Fibroblast of villous mesenchyme (primary cell): Measurements from ENCODE around the gene DIAPH2. TPM values are rescaled to one million over a fixed set of nuclear protein-coding genes. Genes with fewer than 3 reads are reported as not detected.
A peak's percentile ranks its signal among the peaks of the same experiment; 100 is the strongest.

ENCODE experiments used
- DNase-seq: peaks from one replicate; pipeline ENCODE4 v3.0.0-alpha.2; 2010; ENCODE audit warnings: low read depth
- H3K4me3 ChIP-seq: 2 replicates; pipeline ENCODE4 v1.5.1; 2011; ENCODE audit warnings: low read depth, mild to moderate bottlenecking, low read length
- total RNA-seq: library from RNA; depleted of rRNA; stranded (reverse); fragments of >200 nt; gene quantifications from 2 replicates; pipeline ENCODE4 v1.2.3, GENCODE V29; 2012
- TF ChIP-seq, protein P1 (sequence below): IDR thresholded peaks from 2 replicates; pipeline ENCODE4 v1.5.1; 2012; ENCODE audit warnings: low read depth, mild to moderate bottlenecking, low read length; ENCODE audit not compliant: insufficient read depth

DIAPH2 gene
- total RNA-seq, 1 donor = 15.5 TPM

DNA sequence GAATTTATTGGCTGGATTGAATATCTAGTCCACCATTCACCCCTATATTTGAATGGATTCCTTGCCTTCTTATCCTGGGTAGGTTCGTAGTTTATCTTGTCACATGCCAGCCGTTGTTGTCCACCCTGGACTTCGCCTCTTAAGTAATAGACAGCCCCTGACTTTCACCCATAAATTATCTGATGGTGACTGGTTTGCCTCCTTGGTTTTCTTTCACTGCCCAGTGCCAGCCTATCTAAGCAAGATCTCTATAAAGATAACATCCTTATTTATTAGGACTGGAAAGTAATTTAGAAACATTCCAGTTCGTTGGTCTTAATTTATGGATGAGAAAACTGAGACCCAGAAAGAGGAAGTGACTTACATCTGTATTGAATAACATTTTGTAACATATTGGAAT, 609.4 kb downstream of the DIAPH2 start:
- TF ChIP-seq, protein P1, sequence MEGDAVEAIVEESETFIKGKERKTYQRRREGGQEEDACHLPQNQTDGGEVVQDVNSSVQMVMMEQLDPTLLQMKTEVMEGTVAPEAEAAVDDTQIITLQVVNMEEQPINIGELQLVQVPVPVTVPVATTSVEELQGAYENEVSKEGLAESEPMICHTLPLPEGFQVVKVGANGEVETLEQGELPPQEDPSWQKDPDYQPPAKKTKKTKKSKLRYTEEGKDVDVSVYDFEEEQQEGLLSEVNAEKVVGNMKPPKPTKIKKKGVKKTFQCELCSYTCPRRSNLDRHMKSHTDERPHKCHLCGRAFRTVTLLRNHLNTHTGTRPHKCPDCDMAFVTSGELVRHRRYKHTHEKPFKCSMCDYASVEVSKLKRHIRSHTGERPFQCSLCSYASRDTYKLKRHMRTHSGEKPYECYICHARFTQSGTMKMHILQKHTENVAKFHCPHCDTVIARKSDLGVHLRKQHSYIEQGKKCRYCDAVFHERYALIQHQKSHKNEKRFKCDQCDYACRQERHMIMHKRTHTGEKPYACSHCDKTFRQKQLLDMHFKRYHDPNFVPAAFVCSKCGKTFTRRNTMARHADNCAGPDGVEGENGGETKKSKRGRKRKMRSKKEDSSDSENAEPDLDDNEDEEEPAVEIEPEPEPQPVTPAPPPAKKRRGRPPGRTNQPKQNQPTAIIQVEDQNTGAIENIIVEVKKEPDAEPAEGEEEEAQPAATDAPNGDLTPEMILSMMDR = no peak
- no peak overlapping the region for H3K4me3 ChIP-seq
- DNase-seq = peak; percentile 22

DNA sequence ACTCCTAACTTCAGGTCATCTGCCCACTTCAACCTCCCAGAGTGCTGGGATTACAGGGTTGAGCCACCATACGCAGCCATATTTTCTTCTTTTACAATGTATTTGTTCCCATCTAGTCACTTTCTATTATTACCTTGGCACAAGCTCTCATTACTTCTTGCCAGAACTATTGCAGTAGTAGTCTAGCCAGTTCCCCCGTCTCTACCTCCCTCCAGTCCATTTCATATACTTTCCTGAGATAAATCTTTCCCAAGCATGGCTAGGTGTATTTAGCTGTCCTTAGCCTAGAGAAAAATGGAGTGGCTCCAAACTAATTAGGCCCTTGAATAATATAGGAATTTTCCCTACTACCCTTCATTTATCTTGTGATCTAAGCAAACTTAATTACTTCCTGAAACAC, 611.3 kb downstream of the DIAPH2 start:
- TF ChIP-seq, protein P1 = no peak
- no peak overlapping the region for H3K4me3 ChIP-seq
- no peak for DNase-seq

DNA sequence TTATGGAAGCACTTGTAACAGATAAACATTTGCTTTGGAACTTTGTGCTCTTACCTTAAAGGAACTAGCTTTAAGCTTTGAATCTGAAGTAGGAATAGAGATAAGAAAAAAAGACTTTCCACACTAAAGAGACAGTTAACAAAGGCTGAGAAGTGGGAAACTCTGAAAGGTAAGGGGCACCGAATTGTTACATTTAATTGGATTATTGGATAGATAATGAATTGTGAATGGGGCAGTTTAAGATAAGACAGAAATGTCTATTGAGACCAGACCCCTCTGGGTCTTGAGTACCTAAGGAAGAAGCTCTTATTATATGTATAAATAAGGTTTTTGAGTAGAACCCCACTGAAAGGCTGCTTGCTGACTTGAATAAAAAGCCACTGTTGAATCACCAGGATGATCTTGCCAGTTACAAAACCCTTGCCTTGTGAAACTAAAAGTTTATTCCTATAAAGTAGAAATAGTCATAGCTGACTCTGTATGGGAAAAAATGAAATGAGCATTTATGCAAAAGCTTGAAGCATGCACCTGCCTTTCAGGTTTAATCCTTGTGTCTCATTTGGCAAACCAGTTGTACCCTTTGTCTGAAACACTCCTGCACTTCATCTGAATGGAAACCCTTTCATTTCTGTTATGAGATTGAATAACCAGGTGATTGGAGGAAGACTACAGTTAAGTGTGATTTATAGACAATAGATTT, 622.3 kb downstream of the DIAPH2 start:
- no peak for DNase-seq
- TF ChIP-seq, protein P1 = no peak
- H3K4me3 ChIP-seq = no peak overlapping the region

DNA sequence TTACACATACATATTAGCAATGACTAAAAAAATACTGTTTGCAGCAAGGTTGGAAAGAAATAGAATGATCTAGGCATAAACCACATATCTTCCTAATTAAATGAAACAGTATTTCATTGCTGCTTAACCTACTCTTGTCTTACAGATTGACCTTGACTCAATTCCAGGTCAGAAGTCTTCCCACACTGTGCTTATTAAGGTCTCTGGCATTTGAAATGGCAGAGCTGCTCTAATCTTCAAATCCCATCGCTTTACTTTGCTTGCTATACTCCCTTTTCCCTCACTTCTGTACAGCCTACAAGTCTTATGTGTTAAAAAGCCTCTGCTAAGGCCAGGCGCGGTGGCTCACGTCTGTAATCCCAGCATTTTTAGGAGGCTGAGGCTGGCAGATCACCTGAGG, 623.5 kb downstream of the DIAPH2 start:
- no peak overlapping the region for H3K4me3 ChIP-seq
- DNase-seq = peak; percentile 34
- TF ChIP-seq, protein P1 = no peak

DNA sequence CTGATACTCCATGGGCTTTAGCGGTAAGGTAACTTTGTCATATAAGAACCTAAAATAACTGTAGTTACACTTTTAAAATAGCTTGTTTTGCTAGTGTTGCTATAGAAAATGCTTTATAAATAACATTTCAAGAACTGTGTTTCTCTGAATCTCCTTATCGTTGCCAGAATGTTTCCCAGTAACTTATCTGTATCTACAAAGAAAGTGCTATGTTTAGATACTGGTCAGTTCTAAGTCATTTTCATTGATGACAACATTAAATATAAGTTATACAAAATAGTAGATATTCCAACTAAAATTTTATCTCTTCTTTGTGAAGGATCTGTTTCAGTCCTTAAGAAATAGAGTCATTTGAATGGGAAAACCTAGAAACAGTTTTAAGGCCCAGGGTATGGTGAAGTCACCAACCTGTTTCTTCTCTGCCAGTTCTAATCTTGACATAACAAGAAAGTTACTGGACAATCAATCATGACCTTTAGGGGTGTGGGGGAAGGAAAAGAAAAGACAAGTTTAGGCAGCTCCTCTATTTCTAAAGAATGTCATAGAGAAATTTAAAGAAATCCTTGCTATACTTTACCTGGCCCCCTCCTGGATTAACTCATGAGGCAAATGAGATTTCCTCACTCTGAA, 625.0 kb downstream of the DIAPH2 start:
- DNase-seq = no peak
- TF ChIP-seq, protein P1 = no peak

DNA sequence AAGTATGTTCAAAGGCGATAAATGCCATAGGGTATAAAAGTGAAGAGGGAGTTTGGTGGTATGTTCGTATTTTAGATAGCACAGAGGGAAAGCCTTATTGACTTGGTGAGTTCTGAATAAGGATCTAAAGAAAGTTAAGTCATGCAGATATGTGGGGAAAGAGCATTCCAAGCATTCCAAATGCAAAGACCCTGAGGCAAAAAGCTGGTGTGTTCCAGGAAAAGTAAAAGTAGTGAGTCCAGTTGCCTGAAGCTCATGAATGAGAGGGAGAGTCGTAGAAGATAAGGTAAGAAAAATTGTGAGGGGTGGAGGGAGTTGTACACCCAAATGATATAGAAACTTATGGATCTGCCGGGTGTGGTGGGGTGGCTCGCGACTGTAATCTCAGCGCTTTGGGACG, 625.7 kb downstream of the DIAPH2 start:
- DNase-seq = no peak
- TF ChIP-seq, protein P1 = no peak
- no peak overlapping the region for H3K4me3 ChIP-seq

More for the DNA sequence above, 625.0 kb downstream of the DIAPH2 start:
- H3K4me3 ChIP-seq = no peak overlapping the region
